SK-N-SH treated with all-trans-retinoic acid at 6 μM for 48 hours (cell line): ENCODE measurements around the gene CDC25C.

Source experiments
- ATAC-seq: fragments of 200-7000 bp; cut with Tn5 transposase; 3 replicates; pipeline ENCODE4 v1.9.1; 2020; ENCODE audit warnings: mild to moderate bottlenecking, moderate library complexity
- ARNTL ChIP-seq: fragments of 450-650 bp; formaldehyde crosslinking; IDR thresholded peaks from 2 replicates; pipeline ENCODE4 v1.5.0; 2020; ENCODE audit warnings: low read depth, mild to moderate bottlenecking, moderate library complexity, borderline replicate concordance
- BACH2 ChIP-seq: fragments of 250-450 bp; sonication (Bioruptor Pico); IDR thresholded peaks from 2 replicates; pipeline ENCODE4 v1.9.0; 2021; ENCODE audit warnings: mild to moderate bottlenecking, borderline replicate concordance
- CREB5 ChIP-seq: fragments of 250-450 bp; sonication (Bioruptor Pico); IDR thresholded peaks from 2 replicates; pipeline ENCODE4 v1.5.1; 2020; ENCODE audit warnings: low read depth, mild to moderate bottlenecking, moderate library complexity
- CSDC2 ChIP-seq: fragments of 250-450 bp; sonication (Bioruptor Pico); IDR thresholded peaks from 2 replicates; pipeline ENCODE4 v1.5.0; 2020; ENCODE audit warnings: mild to moderate bottlenecking, moderate library complexity
- CSRNP3 ChIP-seq: fragments of 250-450 bp; sonication (Bioruptor Pico); IDR thresholded peaks from 2 replicates; pipeline ENCODE4 v1.5.1; 2021; ENCODE audit warnings: mild to moderate bottlenecking, moderate library complexity
- ESRRG ChIP-seq: fragments of 250-450 bp; sonication (Bioruptor Pico); IDR thresholded peaks from 2 replicates; pipeline ENCODE4 v1.6.1; 2021; ENCODE audit warnings: mild to moderate bottlenecking
- GLIS3 ChIP-seq: fragments of 250-450 bp; sonication (Bioruptor Pico); IDR thresholded peaks from 2 replicates; pipeline ENCODE4 v1.5.0; 2020; ENCODE audit warnings: mild to moderate bottlenecking, moderate library complexity
- OSR1 ChIP-seq: fragments of 250-450 bp; sonication (Bioruptor Pico); IDR thresholded peaks from 2 replicates; pipeline ENCODE4 v1.8.0; 2022; ENCODE audit warnings: moderate library complexity, mild to moderate bottlenecking, inconsistent platforms
- POU6F1 ChIP-seq: fragments of 250-450 bp; sonication (Bioruptor Pico); IDR thresholded peaks from 2 replicates; pipeline ENCODE4 v1.8.0; 2021; ENCODE audit warnings: low read depth, mild to moderate bottlenecking, moderate library complexity, borderline replicate concordance
- PPARA ChIP-seq: fragments of 250-450 bp; sonication (Bioruptor Pico); IDR thresholded peaks from 2 replicates; pipeline ENCODE4 v1.5.0; 2020; ENCODE audit warnings: mild to moderate bottlenecking, borderline replicate concordance
- RARB ChIP-seq: fragments of 250-450 bp; sonication (Bioruptor Pico); IDR thresholded peaks from 2 replicates; pipeline ENCODE4 v1.8.0; 2021; ENCODE audit warnings: mild to moderate bottlenecking, moderate library complexity
- SNAI2 ChIP-seq: fragments of 250-450 bp; sonication (Bioruptor Pico); IDR thresholded peaks from 2 replicates; pipeline ENCODE4 v1.5.0; 2020; ENCODE audit warnings: mild to moderate bottlenecking, moderate library complexity
- TCF4 ChIP-seq: fragments of 250-450 bp; sonication (Bioruptor Pico); IDR thresholded peaks from 2 replicates; pipeline ENCODE4 v1.8.0; 2021; ENCODE audit warnings: mild to moderate bottlenecking, moderate library complexity, borderline replicate concordance
- TOX ChIP-seq: fragments of 250-450 bp; sonication (Bioruptor Pico); IDR thresholded peaks from 2 replicates; pipeline ENCODE4 v1.8.0; 2021; ENCODE audit warnings: mild to moderate bottlenecking, moderate library complexity, borderline replicate concordance
- ZC3H10 ChIP-seq: fragments of 250-450 bp; sonication (Bioruptor Pico); IDR thresholded peaks from 2 replicates; pipeline ENCODE4 v1.5.1; 2021; ENCODE audit warnings: mild to moderate bottlenecking, moderate library complexity
- ZFP3 ChIP-seq: fragments of 250-450 bp; sonication (Bioruptor Pico); IDR thresholded peaks from 2 replicates; pipeline ENCODE4 v1.5.0; 2020; ENCODE audit warnings: mild to moderate bottlenecking, moderate library complexity
- ZFP30 ChIP-seq: fragments of 450-650 bp; formaldehyde crosslinking; IDR thresholded peaks from 2 replicates; pipeline ENCODE4 v1.5.0; 2022; ENCODE audit warnings: mild to moderate bottlenecking, moderate library complexity
- ZNF565 ChIP-seq: fragments of 450-650 bp; formaldehyde crosslinking; conservative IDR thresholded peaks from 2 replicates; pipeline ENCODE4 v1.5.0; 2020; ENCODE audit warnings: low read depth, mild to moderate bottlenecking, moderate library complexity
- ZNF70 ChIP-seq: fragments of 450-650 bp; formaldehyde crosslinking; IDR thresholded peaks from 2 replicates; pipeline ENCODE4 v1.5.0; 2020; ENCODE audit warnings: mild to moderate bottlenecking, moderate library complexity
- ZNF8 ChIP-seq: fragments of 450-650 bp; formaldehyde crosslinking; IDR thresholded peaks from 2 replicates; pipeline ENCODE4 v1.5.0; 2020; ENCODE audit warnings: mild to moderate bottlenecking, moderate library complexity

The CDC25C gene

GRCh38 chr5:138344887-138345622 lies 13.5 kb upstream of the CDC25C start:
- no peak for ATAC-seq
- TF ChIP-seq ZFP30 (CRISPR knock-in tag) (no peak), POU6F1 (no peak), GLIS3 (no peak), ZNF8 (CRISPR knock-in tag) (no peak), TOX (CRISPR knock-in tag) (no peak), ZNF70 (CRISPR knock-in tag) (no peak), TCF4 (no peak)
- TF ChIP-seq, all 23 proteins: peak for 0

GRCh38 chr5:138340008-138340407 lies 8.4 kb upstream of the CDC25C start:
- TF ChIP-seq ZC3H10 (CRISPR knock-in tag) (no peak), GLIS3 (no peak), ESRRG (CRISPR knock-in tag) (no peak), PPARA (no peak), ZNF565 (CRISPR knock-in tag) (no peak), CREB5 (no peak), ARNTL (CRISPR knock-in tag) (no peak), TCF4 (no peak), POU6F1 (no peak), CSDC2 (CRISPR knock-in tag) (no peak), CSRNP3 (no peak), OSR1 (CRISPR knock-in tag) (no peak), ZNF70 (CRISPR knock-in tag) (no peak)
- no peak for ATAC-seq

GRCh38 chr5:138339464-138339863 lies 7.9 kb upstream of the CDC25C start:
- TF ChIP-seq TCF4 (no peak), ZNF8 (CRISPR knock-in tag) (no peak), ARNTL (CRISPR knock-in tag) (no peak), GLIS3 (no peak), POU6F1 (no peak), ZFP30 (CRISPR knock-in tag) (no peak), CREB5 (no peak), ZFP3 (no peak), CSDC2 (CRISPR knock-in tag) (no peak), SNAI2 (no peak), TOX (CRISPR knock-in tag) (no peak), OSR1 (CRISPR knock-in tag) (no peak), ZNF70 (CRISPR knock-in tag) (no peak), BACH2 (CRISPR knock-in tag) (no peak), ZC3H10 (CRISPR knock-in tag) (no peak), RARB (no peak)
- TF ChIP-seq, all 23 proteins: peak for 0
- ATAC-seq, result no peak
